Neural progenitor cell (in vitro differentiated cells): Measurements from ENCODE around the gene KRTAP4-6.

Experiments used
- CTCF ChIP-seq: fragments of 200-600 bp; sonication (generic); IDR thresholded peaks from 2 replicates; pipeline ENCODE4 v1.5.1; 2017; ENCODE audit warnings: antibody characterized with exemption, mild to moderate bottlenecking
- EZH2 ChIP-seq: fragments of 200-600 bp; sonication (generic); IDR thresholded peaks from 2 replicates; pipeline ENCODE4 v1.6.1; 2017; ENCODE audit warnings: antibody characterized with exemption, mild to moderate bottlenecking, moderate library complexity

GRCh38 chr17:41149652-41149985, 9.3 kb upstream of the KRTAP4-6 start, which contains the start of gene KRTAP4-5:
- TF ChIP-seq CTCF (no peak), EZH2 (no peak)
